GM18909 (cell line): ENCODE data around the gene TMEM45A.
A peak's percentile ranks its signal among the peaks of the same experiment; 100 is the strongest.
"Not testable (repeated sequence)": the region's sequence is repeated elsewhere in the genome, so short reads cannot be mapped to it uniquely, and the experiment has no call there.

Experiments used
- ATAC-seq: cut with Tn5 transposase; IDR thresholded peaks from one replicate; pipeline ENCODE4 v1.9.1; 2021; ENCODE audit warnings: mild to moderate bottlenecking; ENCODE audit not compliant: unreplicated experiment, poor library complexity

Gene TMEM45A

DNA sequence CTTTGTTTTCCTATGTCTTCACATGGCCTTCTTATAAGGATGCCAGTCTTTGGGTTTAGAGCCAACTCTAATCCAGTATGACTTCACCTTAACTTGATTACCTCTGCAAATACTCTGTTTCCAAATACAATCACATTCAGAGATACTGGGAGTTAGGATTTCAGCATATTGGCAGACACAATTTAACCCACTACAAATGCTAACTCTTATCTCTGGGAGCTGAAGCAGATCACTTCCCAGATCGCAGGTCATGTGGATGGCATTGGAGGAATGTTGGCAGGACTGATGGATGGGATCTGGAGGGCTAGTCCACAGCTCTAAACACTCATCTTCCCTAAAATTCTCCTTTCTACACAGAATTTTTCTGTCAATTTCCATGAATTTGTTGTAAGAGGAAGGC, 70.8 kb downstream of the TMEM45A start:
- no peak for ATAC-seq

DNA sequence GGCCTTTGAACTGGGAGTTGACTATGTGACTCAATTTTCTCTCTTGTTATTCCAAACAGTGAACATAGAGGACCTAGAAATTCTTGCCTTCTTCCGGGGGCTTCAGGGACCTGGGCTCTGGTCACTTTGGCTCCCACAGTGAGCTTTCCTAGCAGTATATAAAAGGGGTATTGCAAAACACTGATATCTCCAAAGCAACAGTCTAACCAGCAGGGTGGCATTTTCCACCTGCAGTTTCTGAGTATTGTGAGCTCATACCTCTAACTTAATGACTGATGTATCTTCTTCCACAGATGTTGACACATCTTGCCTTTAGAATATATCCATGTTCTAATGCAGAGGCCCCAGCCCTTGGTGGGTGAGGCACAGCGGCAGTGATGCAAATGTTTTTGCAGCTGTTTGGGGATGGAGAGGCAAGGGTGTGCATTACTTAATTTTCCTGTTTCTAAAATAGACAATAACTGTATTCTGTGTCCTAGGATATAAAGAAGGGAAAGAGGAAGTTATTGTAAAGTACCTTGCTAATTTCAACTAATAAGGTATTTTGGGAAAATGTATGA, 71.3 kb downstream of the TMEM45A start:
- ATAC-seq, result no peak

GRCh38 chr3:100570811-100571210, 78.4 kb downstream of the TMEM45A start:
- no peak for ATAC-seq

DNA sequence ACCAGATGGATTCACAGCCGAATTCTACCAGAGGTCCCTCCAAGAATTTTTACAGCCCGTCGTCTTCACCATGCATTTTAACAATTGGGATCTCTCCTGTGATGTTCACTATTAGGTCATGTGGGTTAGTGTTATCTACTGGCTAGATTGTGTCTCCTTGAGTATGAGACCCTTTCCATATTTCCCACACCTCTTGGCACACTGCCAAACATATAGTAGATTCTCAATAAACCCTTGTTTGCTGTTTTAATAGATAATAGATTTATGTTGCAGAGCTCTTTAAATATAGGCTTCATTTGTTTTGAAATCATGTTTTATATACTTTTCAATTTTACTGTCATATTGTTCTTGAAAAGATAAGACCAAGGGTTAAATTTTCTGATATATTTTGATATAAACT, 82.1 kb downstream of the TMEM45A start:
- no peak for ATAC-seq

- ATAC-seq, result no peak
These were observed 83.3 kb downstream of the TMEM45A start for GRCh38 chr3:100575704-100576103.

DNA sequence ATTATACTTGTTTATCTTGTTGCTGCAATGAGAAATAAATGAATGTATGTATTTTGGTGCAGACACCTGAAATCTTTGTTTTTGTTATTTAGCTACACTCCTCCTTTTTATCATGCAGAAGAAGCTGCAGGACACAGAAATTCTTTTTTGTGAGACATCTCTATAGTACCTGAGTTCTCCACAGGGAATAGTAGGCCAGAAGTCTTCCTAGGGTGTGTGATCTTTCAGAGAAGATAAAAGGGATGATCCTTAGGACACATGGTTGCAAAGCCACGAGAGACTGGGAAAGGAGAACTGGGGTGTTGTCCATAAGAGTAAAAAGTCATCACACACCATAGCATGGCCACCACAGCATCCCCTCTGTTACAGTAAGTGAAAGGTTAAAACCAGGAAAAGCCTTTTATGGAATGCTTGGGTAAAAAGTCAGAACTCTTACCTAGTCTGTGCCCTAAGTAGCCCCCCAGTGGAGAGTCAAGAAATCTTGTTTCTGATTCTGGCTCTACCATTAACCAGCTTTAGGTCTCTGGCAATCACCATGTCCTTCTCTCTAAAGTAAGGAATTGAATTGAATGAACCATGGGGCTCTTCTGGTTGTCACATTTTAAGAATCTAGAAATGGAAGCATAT, 85.1 kb downstream of the TMEM45A start:
- no peak for ATAC-seq

GRCh38 chr3:100578646-100579045, 86.2 kb downstream of the TMEM45A start:
- ATAC-seq, result no peak

GRCh38 chr3:100580147-100580546, 87.7 kb downstream of the TMEM45A start:
- no peak for ATAC-seq

DNA sequence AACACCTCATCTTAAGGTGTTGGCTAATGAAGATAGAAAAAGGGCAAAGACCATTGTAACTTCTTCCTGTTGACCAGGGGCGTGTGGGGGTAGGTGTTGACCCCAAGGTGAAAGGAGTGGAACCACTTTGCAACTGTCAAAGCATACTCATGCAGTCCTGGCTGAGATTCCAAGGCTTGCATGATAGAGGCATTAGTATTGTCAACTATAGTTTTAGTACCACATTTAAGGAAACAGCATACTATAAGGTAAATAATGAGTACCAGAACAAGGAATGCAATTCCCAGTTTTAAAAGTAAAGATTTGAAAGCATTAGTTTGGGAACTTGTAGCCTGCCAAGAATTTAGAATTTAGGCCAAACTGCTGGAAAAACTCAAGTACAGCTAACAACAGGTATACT, 89.2 kb downstream of the TMEM45A start:
- ATAC-seq, result no peak

DNA sequence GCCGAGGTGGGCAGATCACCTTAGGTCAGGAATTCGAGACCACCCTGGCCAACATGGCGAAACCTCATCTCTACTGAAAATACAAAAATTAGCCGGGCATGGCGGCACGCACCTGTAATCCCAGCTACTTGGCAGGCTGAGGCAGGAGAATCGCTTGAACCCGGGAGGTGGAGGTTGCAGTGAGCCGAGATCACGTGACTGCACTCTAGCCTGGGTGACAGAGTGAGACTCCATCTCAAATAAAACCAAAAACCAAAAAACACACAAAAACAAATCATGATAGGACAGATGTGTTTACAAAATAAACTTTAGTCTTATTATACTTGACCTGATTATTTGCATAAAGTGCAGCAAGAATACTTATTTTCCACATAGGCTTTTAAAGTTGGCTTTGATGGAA, 89.7 kb downstream of the TMEM45A start:
- ATAC-seq, result not testable (repeated sequence)

DNA sequence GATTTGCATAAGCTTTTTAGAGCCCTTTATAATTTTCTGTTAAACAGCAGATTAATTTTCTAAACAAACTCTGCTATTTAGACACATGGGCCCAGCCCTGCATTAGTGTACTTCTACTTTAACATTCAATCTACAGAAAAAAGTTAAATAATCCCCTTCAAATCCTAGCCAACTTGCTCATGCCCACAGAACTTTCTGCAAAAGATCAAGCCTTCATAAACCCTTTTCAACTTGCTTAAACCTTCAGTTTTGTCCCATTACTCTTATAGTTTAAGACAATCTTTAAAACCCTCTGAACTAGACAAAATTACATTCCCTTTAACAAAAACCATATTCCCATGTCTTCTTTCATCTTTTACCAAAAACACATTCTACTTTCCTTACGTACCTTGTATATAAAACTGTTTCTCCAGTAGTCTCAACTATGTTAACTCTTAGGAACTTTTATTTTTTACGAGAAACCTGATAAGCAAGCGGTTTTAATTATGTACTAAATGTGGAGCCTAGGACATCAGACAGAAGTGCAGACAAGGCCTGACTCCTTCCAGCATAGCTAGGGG, 91.8 kb downstream of the TMEM45A start:
- no peak for ATAC-seq

- no peak for ATAC-seq
These were observed 94.4 kb downstream of the TMEM45A start for GRCh38 chr3:100586832-100587231.

DNA sequence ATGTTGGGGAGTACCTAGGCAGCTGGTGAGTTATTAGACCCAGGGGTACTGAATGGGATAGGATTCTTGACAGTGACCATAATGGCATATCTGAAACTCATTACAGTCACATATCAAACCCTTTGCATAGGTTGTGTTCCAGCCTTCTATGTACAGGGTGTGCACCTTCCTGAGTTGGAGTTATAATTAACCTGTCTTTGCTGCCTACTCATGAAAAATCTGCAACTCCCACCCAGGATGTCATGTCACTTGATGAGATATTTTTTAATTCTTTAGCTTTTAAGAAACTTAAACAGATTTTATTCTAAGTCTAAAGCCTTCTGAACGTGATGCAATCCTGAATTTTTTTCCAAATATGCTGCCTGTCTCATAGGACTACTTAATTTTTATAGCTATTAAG, 95.8 kb downstream of the TMEM45A start:
- ATAC-seq, result no peak

DNA sequence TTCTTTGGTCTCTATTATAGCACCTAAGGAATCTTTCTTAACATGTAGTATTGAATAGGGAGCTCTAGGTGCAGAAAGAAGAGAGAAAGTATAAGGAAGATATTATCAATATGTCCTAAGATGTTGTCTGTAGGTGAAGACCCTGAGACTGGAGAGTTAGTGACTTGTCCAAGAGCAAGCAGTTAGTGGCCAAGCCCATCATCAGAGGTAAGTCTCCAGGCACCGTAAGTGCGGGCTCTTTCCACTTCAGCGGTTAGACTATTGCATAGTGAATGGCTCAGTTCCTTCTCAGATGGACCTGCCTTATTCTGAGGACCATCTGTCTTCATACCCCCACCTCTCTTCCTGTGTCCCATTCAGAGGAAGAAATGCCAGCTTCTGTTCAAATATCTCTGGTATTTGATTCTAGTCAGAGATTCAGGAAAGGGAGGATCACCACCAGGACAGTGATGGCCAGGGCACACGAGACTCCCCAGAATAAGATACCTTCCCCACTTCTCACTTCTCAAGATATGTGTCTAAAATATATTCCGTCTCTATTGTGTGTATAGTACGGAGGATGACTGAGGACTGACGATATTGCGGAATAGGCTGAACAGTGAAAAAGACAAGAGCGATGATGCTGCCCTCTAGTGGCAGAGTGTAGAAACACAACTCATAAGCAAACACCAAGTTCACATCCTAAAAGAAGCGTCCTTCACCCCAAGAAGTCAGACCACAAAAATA, 97.9 kb downstream of the TMEM45A start:
- peak; percentile 90 for ATAC-seq

DNA sequence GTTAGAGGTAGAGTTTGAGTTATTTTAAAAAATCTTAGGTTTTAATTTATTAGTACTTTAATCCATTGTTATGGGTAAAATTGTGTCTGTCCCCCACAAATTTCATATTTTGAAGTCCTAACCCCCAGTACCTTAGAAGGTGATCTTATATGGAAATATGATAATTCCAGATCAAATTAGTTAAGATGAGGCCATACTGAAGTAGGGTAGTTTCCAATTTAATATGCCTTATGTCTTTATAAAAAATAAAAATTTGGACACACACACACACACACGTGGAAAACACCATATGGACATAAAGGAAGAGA, 98.4 kb downstream of the TMEM45A start:
- ATAC-seq, result no peak

GRCh38 chr3:100591411-100591810, 99.0 kb downstream of the TMEM45A start:
- ATAC-seq, result no peak

DNA sequence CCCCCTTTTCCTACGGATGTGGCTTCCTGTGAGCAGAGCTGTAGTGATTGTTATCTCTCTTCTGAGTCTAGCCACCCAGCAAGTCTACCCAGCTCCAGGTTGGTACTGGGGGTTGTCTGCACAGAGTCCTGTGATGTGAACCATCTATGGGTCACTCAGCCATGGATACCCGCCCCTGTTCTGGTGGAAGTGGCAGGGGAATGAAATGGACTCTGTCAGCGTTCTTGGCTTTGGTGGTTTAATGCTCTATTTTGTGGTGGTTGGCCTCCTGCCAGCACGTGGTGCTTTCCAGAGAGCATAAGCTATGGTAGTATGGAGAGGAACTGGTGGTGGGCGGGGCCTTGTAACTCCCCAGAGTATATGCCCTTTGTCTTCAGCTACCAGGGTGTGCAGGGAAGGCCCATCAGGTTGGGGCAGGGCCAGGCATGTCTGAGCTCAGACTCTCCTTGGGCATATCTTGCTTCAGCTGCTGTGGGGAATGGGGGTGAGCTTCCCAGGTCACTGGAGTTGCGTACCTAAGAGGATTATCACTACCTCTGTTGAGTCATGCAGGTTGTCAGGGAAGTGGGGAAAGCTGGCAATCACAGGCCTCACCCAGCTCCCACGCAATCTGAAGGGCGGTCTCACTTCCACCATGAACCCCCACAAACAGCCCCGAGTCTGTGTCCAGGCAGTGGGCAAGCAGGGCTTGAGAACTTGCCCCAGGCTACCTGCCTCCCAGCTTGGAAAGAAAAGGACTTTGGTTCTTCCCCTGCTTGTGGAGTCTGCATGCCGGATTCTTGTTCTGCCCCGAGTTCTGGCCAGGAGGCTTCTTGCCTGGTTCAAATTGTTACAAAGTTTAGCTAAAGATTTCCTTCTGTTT, 108.0 kb downstream of the TMEM45A start:
- ATAC-seq, result peak; percentile 49

- peak; percentile 32 for ATAC-seq
These were observed 110.4 kb downstream of the TMEM45A start for GRCh38 chr3:100602506-100603444.

DNA sequence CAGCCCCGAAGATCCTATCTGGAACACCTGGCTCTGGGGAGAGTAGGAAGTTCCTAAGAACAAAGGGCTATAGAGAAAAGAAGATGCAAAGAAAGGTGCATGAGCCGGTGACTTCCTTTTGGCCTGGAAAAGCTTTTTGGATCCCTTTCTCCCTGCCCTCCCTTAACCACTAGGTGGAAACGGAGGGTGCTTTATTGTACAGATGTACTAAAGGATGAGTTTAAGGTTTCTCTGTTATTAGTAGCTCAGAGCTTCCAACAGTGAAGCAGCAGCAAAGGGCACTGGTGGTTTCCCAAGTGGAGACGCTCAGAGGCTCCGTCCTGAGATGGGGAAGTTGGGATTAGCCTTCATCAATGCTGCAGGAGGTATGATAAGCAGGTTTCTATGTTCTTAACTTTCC, 111.0 kb downstream of the TMEM45A start:
- ATAC-seq, result peak; percentile 47

GRCh38 chr3:100605358-100605757, 112.9 kb downstream of the TMEM45A start:
- ATAC-seq, result no peak
